GM23338 (cell line): ENCODE data around the gene PSMD4. TPM values are rescaled to one million over a fixed set of nuclear protein-coding genes. Genes with fewer than 3 reads are reported as not detected.
A peak's percentile ranks its signal among the peaks of the same experiment; 100 is the strongest.

Experiments used
- ATAC-seq: fragments of 200-7000 bp; cut with Tn5 transposase; 3 replicates; pipeline ENCODE4 v1.9.1; 2020
- DNase-seq: peaks from one replicate; pipeline ENCODE4 v3.0.0-alpha.2; 2015; ENCODE audit warnings: low spot score
- H2AFZ ChIP-seq: fragments of 200-600 bp; sonication (generic); 2 replicates; pipeline ENCODE4 v1.8.0; 2016; ENCODE audit warnings: antibody characterized with exemption, mild to moderate bottlenecking, moderate library complexity
- H3F3A ChIP-seq: fragments of 200-600 bp; sonication (generic); replicated peaks from 2 replicates; pipeline ENCODE4 v1.8.0; 2017; ENCODE audit warnings: antibody characterized with exemption, mixed run types, low read depth
- H3K27ac ChIP-seq: fragments of 200-600 bp; sonication (generic); 2 replicates; pipeline ENCODE4 v1.6.1; 2016; ENCODE audit warnings: low read depth
- H3K27me3 ChIP-seq: fragments of 200-600 bp; sonication (generic); 2 replicates; pipeline ENCODE4 v1.8.0; 2016; ENCODE audit warnings: mild to moderate bottlenecking, mixed run types, moderate library complexity; ENCODE audit not compliant: insufficient read depth
- H3K36me3 ChIP-seq: fragments of 200-600 bp; sonication (generic); 2 replicates; pipeline ENCODE4 v1.8.0; 2016; ENCODE audit warnings: mild to moderate bottlenecking; ENCODE audit not compliant: insufficient read depth
- H3K4me1 ChIP-seq: fragments of 200-600 bp; sonication (generic); 2 replicates; pipeline ENCODE4 v1.8.0; 2016; ENCODE audit warnings: mild to moderate bottlenecking, moderate library complexity; ENCODE audit not compliant: insufficient read depth
- H3K4me2 ChIP-seq: fragments of 200-600 bp; sonication (generic); 2 replicates; pipeline ENCODE4 v1.7.1; 2017; ENCODE audit warnings: mixed run types
- H3K4me3 ChIP-seq: fragments of 200-600 bp; sonication (generic); 2 replicates; pipeline ENCODE4 v1.6.1; 2016; ENCODE audit warnings: mixed run types
- H3K79me2 ChIP-seq: fragments of 200-600 bp; sonication (generic); replicated peaks from 2 replicates; pipeline ENCODE4 v1.8.0; 2017; ENCODE audit warnings: mild to moderate bottlenecking; ENCODE audit not compliant: insufficient read depth
- H3K9me2 ChIP-seq: fragments of 200-600 bp; sonication (generic); 2 replicates; pipeline ENCODE4 v1.8.0; 2017; ENCODE audit not compliant: insufficient read depth
- H4K20me1 ChIP-seq: fragments of 200-600 bp; sonication (generic); replicated peaks from 2 replicates; pipeline ENCODE4 v1.8.0; 2017; ENCODE audit warnings: mild to moderate bottlenecking; ENCODE audit not compliant: insufficient read depth
- H3K27ac Mint-ChIP-seq: 2 replicates; pipeline ENCODE4 v1.8.0; 2020; ENCODE audit warnings: inconsistent platforms, mild to moderate bottlenecking, moderate library complexity, mixed read lengths
- H3K27me3 Mint-ChIP-seq: 3 replicates; pipeline ENCODE4 v1.8.0; 2022; ENCODE audit warnings: low read depth, mild to moderate bottlenecking, moderate library complexity, mixed read lengths, inconsistent platforms; ENCODE audit not compliant: insufficient read depth, poor library complexity
- H3K36me3 Mint-ChIP-seq: 3 replicates; pipeline ENCODE4 v1.8.0; 2021; ENCODE audit warnings: low read depth, mild to moderate bottlenecking, inconsistent platforms, moderate library complexity, mixed read lengths
- H3K4me1 Mint-ChIP-seq: 3 replicates; pipeline ENCODE4 v1.8.0; 2020; ENCODE audit warnings: mild to moderate bottlenecking, inconsistent platforms, mixed read lengths
- H3K4me3 Mint-ChIP-seq: 3 replicates; pipeline ENCODE4 v1.8.0; 2021; ENCODE audit warnings: moderate library complexity, mild to moderate bottlenecking, inconsistent platforms, mixed read lengths
- H3K9me3 Mint-ChIP-seq: 3 replicates; pipeline ENCODE4 v1.8.0; 2020; ENCODE audit warnings: moderate library complexity, mild to moderate bottlenecking, inconsistent platforms, mixed read lengths
- CREB1 ChIP-seq: fragments of 250-450 bp; sonication (Bioruptor Pico); IDR thresholded peaks from 2 replicates; pipeline ENCODE4 v1.5.0; 2020; ENCODE audit warnings: low read depth, mild to moderate bottlenecking, moderate library complexity
- EZH2 ChIP-seq: fragments of 200-600 bp; sonication (generic); IDR thresholded peaks from one replicate; pipeline ENCODE4 v1.8.0; 2017; ENCODE audit warnings: antibody characterized with exemption, mild to moderate bottlenecking, low read depth; ENCODE audit not compliant: unreplicated experiment
- EZH2phosphoT487 ChIP-seq: fragments of 200-600 bp; sonication (generic); IDR thresholded peaks from one replicate; pipeline ENCODE4 v1.8.1; 2018; ENCODE audit warnings: antibody characterized with exemption; ENCODE audit not compliant: unreplicated experiment
- ZNF114 ChIP-seq: fragments of 250-450 bp; sonication (Bioruptor Pico); IDR thresholded peaks from 2 replicates; pipeline ENCODE4 v1.5.0; 2020; ENCODE audit warnings: mild to moderate bottlenecking, moderate library complexity
- ZNF462 ChIP-seq: fragments of 250-450 bp; sonication (Bioruptor Pico); IDR thresholded peaks from 2 replicates; pipeline ENCODE4 v1.5.0; 2020; ENCODE audit warnings: mild to moderate bottlenecking, moderate library complexity
- polyA plus RNA-seq: library from polyadenylated mRNA; unstranded; fragments of >200 nt; fragmentation: Nextera tagmentation; extraction: Ambion mirVana; gene quantifications from 2 replicates; pipeline ENCODE4 v1.2.1, GENCODE V29; 2016
- total RNA-seq: library from RNA; depleted of rRNA; stranded (reverse); fragments of >200 nt; shearing (Covaris generic); gene quantifications from 2 replicates; pipeline ENCODE4 v1.2.3, GENCODE V29; 2014

PSMD4 gene
- total and polyA plus RNA-seq, 2 experiments from 2014 or later, result 171 to 235 TPM

- no peaks in the 10 kb centered on the region; the same call in 2 of the 3 replicates for H3K9me3 Mint-ChIP-seq
- Histone ChIP-seq H3K4me1 (peaks cover 30% of the 10 kb centered on the region), H3F3A (peaks cover 15% of the 10 kb centered on the region; the same call in 1 of the 2 replicates), H3K36me3 (peaks cover 13% of the 10 kb centered on the region; the same call in 1 of the 2 replicates), H4K20me1 (peaks cover 9% of the 10 kb centered on the region; the same call in 1 of the 2 replicates), H3K4me2 (no peak overlapping the region), H3K9me2 (peaks cover 10% of the 10 kb centered on the region; the same call in 1 of the 2 replicates), H3K79me2 (peaks cover 4% of the 10 kb centered on the region), H2AFZ (no peak overlapping the region), H3K27ac (no peak overlapping the region), H3K27me3 (no peaks in the 10 kb centered on the region), H3K4me3 (no peak overlapping the region)
- peaks cover 81% of the 10 kb centered on the region for H3K36me3 Mint-ChIP-seq
- H3K4me1 Mint-ChIP-seq, result peaks cover 42% of the 10 kb centered on the region
- H3K27ac Mint-ChIP-seq, result 0 out of 2 replicates have a peak overlapping the region, but pooled peaks have one; percentile 27
- TF ChIP-seq ZNF462 (no peak), EZH2phosphoT487 (no peak), ZNF114 (CRISPR knock-in tag) (no peak), EZH2 (no peak), CREB1 (CRISPR knock-in tag) (no peak)
- H3K27me3 Mint-ChIP-seq, result peaks cover 16% of the 10 kb centered on the region
- DNase-seq, result no peak
- no peak overlapping the region for H3K4me3 Mint-ChIP-seq
- ATAC-seq, result no peak
Measured at GRCh38 chr1:151290709-151291303, 36.3 kb downstream of the PSMD4 start.
